ENCODE results near the gene TRIO. TPM values are rescaled to one million over a fixed set of nuclear protein-coding genes. Genes with fewer than 3 reads are reported as not detected.

TRIO gene
- total and polyA plus RNA-seq, 2 donors (not counting 3 experiments of a cell fraction or from before 2014, with no cell fraction given) = 82.9 to 248 TPM

- Histone ChIP-seq H3K27me3 (ENCODE audit: control insufficient read depth in 2 of 2, insufficient read depth in 2 of 2, low read length in 2 of 2) (no peaks in the 10 kb centered on the region), H3K4me2 (ENCODE audit: insufficient read depth, low read length) (no peak overlapping the region), H3K4me1 (ENCODE audit: control insufficient read depth, extremely low read depth, insufficient read depth, low read length) (no peaks in the 10 kb centered on the region), H3K27ac (ENCODE audit: insufficient read depth, low read depth, low read length) (no peak overlapping the region), H3K9me1 (replicated peaks; ENCODE audit: control insufficient read depth, extremely low read depth, insufficient read depth, low read length) (no peaks in the 10 kb centered on the region), H3K4me3 (replicated peaks in 1 of 3; ENCODE audit: insufficient read depth in 1 of 3, low read depth in 1 of 3, low read length in 3 of 3) (no peak overlapping the region), H3K79me2 (ENCODE audit: control insufficient read depth, insufficient read depth, low read length) (peaks cover 59% of the 10 kb centered on the region), H3K9me3 (replicated peaks; ENCODE audit: control insufficient read depth, insufficient read depth, low read length) (no peaks in the 10 kb centered on the region), H4K20me1 (replicated peaks; ENCODE audit: control insufficient read depth, extremely low read depth, insufficient read depth, low read length) (peaks cover 4% of the 10 kb centered on the region), H3K9ac (replicated peaks; ENCODE audit: extremely low read depth, insufficient read depth, low read length) (no peak overlapping the region), H2AFZ (ENCODE audit: low read depth, low read length) (no peak overlapping the region), H3K36me3 (ENCODE audit: control insufficient read depth in 2 of 2, extremely low read depth in 1 of 2, insufficient read depth in 2 of 2, low read length in 2 of 2) (peaks cover 18% of the 10 kb centered on the region in 2 experiments)
- FAIRE-seq (no peak), DNase-seq (ENCODE audit: low read depth, low spot score) (no peak)
- intact Hi-C loops (cut with micrococcal nuclease) = no loop called here
- ChIA-PET CTCF (interaction anchor here (1.0 kb wide), 1 partner anchor 20 kb away, joined by 3 read pairs; no protein-coding TSS in a partner anchor), POLR2A (no interaction called here)
- BruUV-seq (replicated peaks) = no TSS peak
- dilution Hi-C loops (cut with MboI; ENCODE audit: extremely low pct_ligation_motif_present, low sequenced_read_pairs) = no loop called here
- TF ChIP-seq GATA2 (IDR thresholded peaks at IDR 0.05; ENCODE audit: insufficient read depth, insufficient read length, low read depth, low read length) (no peak), POLR2AphosphoS5 (IDR thresholded peaks at IDR 0.05; ENCODE audit: insufficient read depth, low read depth, low read length) (no peak), EZH2 (IDR thresholded peaks at IDR 0.05; ENCODE audit: borderline replicate concordance, low read depth, low read length, severe bottlenecking) (no peak), FOS (IDR thresholded peaks at IDR 0.05; ENCODE audit: borderline replicate concordance, insufficient read depth, low read length) (no peak), JUN (IDR thresholded peaks at IDR 0.05; ENCODE audit: borderline replicate concordance, insufficient read depth, insufficient read length, low read depth) (no peak), CTCF (IDR thresholded peaks at IDR 0.05; ENCODE audit: extremely low read depth in 1 of 2, insufficient read depth in 1 of 2, low read depth in 1 of 2, low read length in 2 of 2) (no peak), MAX (IDR thresholded peaks at IDR 0.05; ENCODE audit: insufficient read depth, insufficient read length) (no peak), POLR2A (IDR thresholded peaks at IDR 0.05; ENCODE audit: low read depth, low read length) (no peak), MYC (IDR thresholded peaks at IDR 0.05; ENCODE audit: low read depth, low read length) (no peak)
These were observed 189.0 kb downstream of the TRIO start for GRCh38 chr5:14332038-14332631.
